Fibroblast of lung (primary cell): ENCODE data around the gene ELL3. TPM values are rescaled to one million over a fixed set of nuclear protein-coding genes. Genes with fewer than 3 reads are reported as not detected.
"Not testable (repeated sequence)": the region's sequence is repeated elsewhere in the genome, so short reads cannot be mapped to it uniquely, and the experiment has no call there.

Experiments
- DNase-seq, 2 donors: peaks; one replicate each; pipeline versions ENCODE4 v3.0.0 to v3.0.0-alpha.2; 2010; ENCODE audit warnings: low read depth in 2 of 2
- H2AFZ ChIP-seq: 2 replicates; pipeline ENCODE4 v1.5.1; 2012; ENCODE audit warnings: low read length, control low read depth, inconsistent platforms
- H3K27ac ChIP-seq: 2 replicates; pipeline ENCODE4 v1.5.1; 2011; ENCODE audit warnings: low read length, control low read depth; ENCODE audit not compliant: insufficient read depth
- H3K27me3 ChIP-seq: 2 replicates; pipeline ENCODE4 v1.5.1; 2011; ENCODE audit warnings: mild to moderate bottlenecking, low read length; ENCODE audit not compliant: control insufficient read depth, insufficient read depth
- H3K36me3 ChIP-seq: 2 replicates; pipeline ENCODE4 v1.5.1; 2011; ENCODE audit warnings: low read length; ENCODE audit not compliant: control insufficient read depth, insufficient read depth
- H3K4me1 ChIP-seq: 2 replicates; pipeline ENCODE4 v1.5.1; 2011; ENCODE audit warnings: low read length; ENCODE audit not compliant: control insufficient read depth, insufficient read depth; ENCODE audit errors: extremely low read depth
- H3K4me2 ChIP-seq: 2 replicates; pipeline ENCODE4 v1.5.1; 2011; ENCODE audit warnings: low read length, control low read depth; ENCODE audit not compliant: insufficient read depth; ENCODE audit errors: extremely low read depth
- H3K4me3 ChIP-seq, 4 experiments: fragments of 200-600 bp in 1 of 4; sonication (generic) in 1 of 4; replicated peaks in 1 of 4; 2 replicates each; pipeline ENCODE4 v1.5.1; 2011 to 2016; ENCODE audit warnings: low read length in 4 of 4, low read depth in 3 of 4, mild to moderate bottlenecking in 3 of 4, control low read depth in 2 of 4, inconsistent platforms in 1 of 4, mixed read lengths in 1 of 4; ENCODE audit not compliant: insufficient read depth in 1 of 4; ENCODE audit errors: control extremely low read depth in 1 of 4
- H3K79me2 ChIP-seq: 2 replicates; pipeline ENCODE4 v1.5.1; 2012; ENCODE audit warnings: mild to moderate bottlenecking, low read length, inconsistent platforms; ENCODE audit not compliant: control insufficient read depth, insufficient read depth
- H3K9ac ChIP-seq: 2 replicates; pipeline ENCODE4 v1.5.1; 2011; ENCODE audit warnings: mild to moderate bottlenecking, low read length, control low read depth; ENCODE audit not compliant: insufficient read depth
- H3K9me3 ChIP-seq: 2 replicates; pipeline ENCODE4 v1.5.1; 2012; ENCODE audit warnings: low read depth, low read length; ENCODE audit not compliant: control insufficient read depth, insufficient read depth
- H4K20me1 ChIP-seq: 2 replicates; pipeline ENCODE4 v1.5.1; 2011; ENCODE audit warnings: low read length; ENCODE audit not compliant: control insufficient read depth, insufficient read depth; ENCODE audit errors: extremely low read depth
- CTCF ChIP-seq, 2 donors: IDR thresholded peaks in 1 of 2; conservative IDR thresholded peaks in 1 of 2; 1 replicate in 1 of 2; 2 replicates in 1 of 2; pipeline ENCODE4 v1.5.1; 2011 to 2012; ENCODE audit warnings: low read length in 2 of 2, control low read depth in 1 of 2, inconsistent platforms in 1 of 2, low read depth in 1 of 2, mild to moderate bottlenecking in 1 of 2
- EZH2 ChIP-seq: IDR thresholded peaks from 2 replicates; pipeline ENCODE4 v1.5.1; 2012; ENCODE audit warnings: low read length, control low read depth, mild to moderate bottlenecking; ENCODE audit errors: missing control alignments
- polyA plus RNA-seq, 2 donors: library from polyadenylated mRNA; depleted of rRNA in 1 of 2; stranded (reverse) in 1 of 2; unstranded in 1 of 2; fragments of >200 nt; gene quantifications; 2 replicates each; pipeline ENCODE4 v1.2.1, GENCODE V29; 2011 to 2012; ENCODE audit warnings: missing spikeins in 1 of 2
- total RNA-seq: library from RNA; depleted of rRNA; stranded (reverse); fragments of >200 nt; gene quantifications from 2 replicates; pipeline ENCODE4 v1.2.1, GENCODE V29; 2014

ELL3 gene
- total and polyA plus RNA-seq, 2 donors (not counting 1 experiment from before 2014, with no cell fraction given) = 1.5 to 10.1 TPM

GRCh38 chr15:43748376-43748775, 28.4 kb downstream of the ELL3 start:
- H3K9me3 ChIP-seq = no peaks in the 10 kb centered on the region
- TF ChIP-seq EZH2 (no peak), CTCF (conservative IDR thresholded peaks at IDR 0.05 in 1 of 2, IDR thresholded peaks at IDR 0.05 in 1 of 2; ENCODE audit: low read depth in 1 of 2, low read length in 2 of 2) (no peak)
- no peak overlapping the region for H2AFZ ChIP-seq
- peak overlapping the region; percentile 62 to 94 (median 82) for H3K4me3 ChIP-seq
- H3K27ac ChIP-seq = no peak overlapping the region
- peak; percentile 15 to 36 for DNase-seq
- H3K36me3 ChIP-seq = peaks cover 1% of the 10 kb centered on the region
- peak overlapping the region; percentile 44 for H3K4me2 ChIP-seq
- H3K27me3 ChIP-seq = no peaks in the 10 kb centered on the region
- peaks cover 67% of the 10 kb centered on the region for H3K79me2 ChIP-seq
- no peak overlapping the region for H3K9ac ChIP-seq
- H3K4me1 ChIP-seq = no peaks in the 10 kb centered on the region
- H4K20me1 ChIP-seq = no peaks in the 10 kb centered on the region

DNA sequence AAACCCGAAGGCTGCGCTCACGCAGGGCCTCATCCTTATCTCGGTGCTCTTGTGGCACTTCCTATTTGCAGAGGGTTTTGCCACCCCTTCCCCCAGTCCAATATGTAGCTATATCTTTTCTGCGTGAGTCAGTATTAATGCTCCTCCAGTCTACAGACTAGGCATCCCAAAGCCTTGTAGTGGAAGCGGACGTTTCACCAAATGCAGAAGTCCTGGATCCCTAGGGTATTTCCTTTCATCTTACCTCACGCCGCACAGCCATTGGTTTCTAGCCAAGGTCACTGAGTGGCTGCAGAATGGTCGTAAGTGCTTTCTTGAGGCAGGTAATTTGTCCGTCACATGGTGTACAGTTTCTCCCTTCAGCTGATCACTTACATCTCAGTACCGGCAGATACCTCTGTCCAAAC, 29.9 kb downstream of the ELL3 start:
- Histone ChIP-seq H3K4me2 (peak overlapping the region; percentile 17), H3K4me3 (peak overlapping the region; percentile 62 to 94 (median 82)), H3K9ac (peak overlapping the region; percentile 97), H3K79me2 (peaks cover 52% of the 10 kb centered on the region), H3K27ac (peak overlapping the region; percentile 96)
- not testable (repeated sequence) for H3K9me3 ChIP-seq, H3K27me3 ChIP-seq, H2AFZ ChIP-seq, H3K4me1 ChIP-seq, H4K20me1 ChIP-seq, H3K36me3 ChIP-seq
- DNase-seq = peak; percentile 42 to 57

DNA sequence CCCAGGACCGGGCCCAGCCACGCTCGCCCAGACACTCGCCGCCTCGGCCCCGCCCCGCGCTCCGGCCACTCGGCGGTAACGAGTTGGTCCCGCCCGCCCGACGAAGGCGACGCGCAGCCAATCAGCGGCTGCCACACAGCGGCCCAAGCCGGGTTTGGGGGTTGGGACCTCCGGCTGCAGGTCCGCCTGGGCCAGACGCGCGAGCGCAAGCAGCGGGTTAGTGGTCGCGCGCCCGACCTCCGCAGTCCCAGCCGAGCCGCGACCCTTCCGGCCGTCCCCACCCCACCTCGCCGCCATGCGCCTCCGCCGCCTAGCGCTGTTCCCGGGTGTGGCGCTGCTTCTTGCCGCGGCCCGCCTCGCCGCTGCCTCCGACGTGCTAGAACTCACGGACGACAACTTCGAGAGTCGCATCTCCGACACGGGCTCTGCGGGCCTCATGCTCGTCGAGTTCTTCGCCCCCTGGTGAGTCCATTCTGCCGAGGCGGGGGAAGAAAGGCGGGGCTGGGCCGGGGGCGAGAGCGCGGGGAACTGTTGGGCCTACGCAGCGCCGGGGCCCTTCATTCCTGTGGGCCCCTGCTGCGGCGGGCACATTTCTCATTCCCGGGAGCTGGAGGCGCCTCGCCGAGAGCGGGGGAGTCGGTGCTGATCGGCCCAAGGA, 30.4 kb downstream of the ELL3 start, which contains the start of gene PDIA3:
Gene PDIA3 (plus strand): TSS at position 194 of the 658 bp plus-strand sequence. CDS start 102 bp downstream, at position 296.
- not testable (repeated sequence) for H4K20me1 ChIP-seq, H3K36me3 ChIP-seq, H3K4me1 ChIP-seq, H3K27me3 ChIP-seq, H3K9me3 ChIP-seq
- peak within 1 kb of the TSS; percentile 62 to 94 (median 82) for H3K4me3 ChIP-seq
- peak within 1 kb of the TSS; percentile 96 for H3K27ac ChIP-seq
- H3K79me2 ChIP-seq = peaks cover 47% of the 10 kb centered on the region
- H3K9ac ChIP-seq = peak within 1 kb of the TSS; percentile 97
- H3K4me2 ChIP-seq = peak within 1 kb of the TSS; percentile 17
- H2AFZ ChIP-seq = peak within 1 kb of the TSS; percentile 36
- DNase-seq = peak; percentile 86 to 88

GRCh38 chr15:43735416-43735815, 41.4 kb downstream of the ELL3 start:
- H3K9ac ChIP-seq = no peak overlapping the region
- no peak overlapping the region for H2AFZ ChIP-seq
- H3K27ac ChIP-seq = no peak overlapping the region
- TF ChIP-seq CTCF (conservative IDR thresholded peaks at IDR 0.05 in 1 of 2, IDR thresholded peaks at IDR 0.05 in 1 of 2; ENCODE audit: low read depth in 1 of 2, low read length in 2 of 2) = no peak
- TF ChIP-seq EZH2 = no peak
- peaks cover 3% of the 10 kb centered on the region for H3K27me3 ChIP-seq
- no peak overlapping the region for H3K4me3 ChIP-seq
- no peaks in the 10 kb centered on the region for H3K4me1 ChIP-seq
- no peak for DNase-seq
- no peak overlapping the region for H3K4me2 ChIP-seq
- H3K79me2 ChIP-seq = no peaks in the 10 kb centered on the region
- no peaks in the 10 kb centered on the region for H3K9me3 ChIP-seq
- H4K20me1 ChIP-seq = no peaks in the 10 kb centered on the region
- no peaks in the 10 kb centered on the region for H3K36me3 ChIP-seq

- not testable (repeated sequence) for H3K36me3 ChIP-seq, H3K27me3 ChIP-seq, H2AFZ ChIP-seq, H3K9me3 ChIP-seq, H4K20me1 ChIP-seq, H3K27ac ChIP-seq, H3K4me2 ChIP-seq, H3K9ac ChIP-seq, H3K4me3 ChIP-seq, H3K79me2 ChIP-seq, H3K4me1 ChIP-seq
- peak; percentile 20 to 55 for DNase-seq
Observed at GRCh38 chr15:43728053-43728725, 48.6 kb downstream of the ELL3 start.
